Mesodermal cell (in vitro differentiated cells): Measurements from ENCODE around the gene OPHN1.
"Not testable (repeated sequence)": the region's sequence is repeated elsewhere in the genome, so short reads cannot be mapped to it uniquely, and the experiment has no call there.

Experiments
- H3K27ac ChIP-seq: 2 replicates; pipeline ENCODE4 v1.7.0; 2013; ENCODE audit warnings: mild to moderate bottlenecking, low read depth, low read length, moderate library complexity; ENCODE audit not compliant: severe bottlenecking
- H3K36me3 ChIP-seq: 2 replicates; pipeline ENCODE4 v1.7.1; 2013; ENCODE audit warnings: mild to moderate bottlenecking, low read length, moderate library complexity; ENCODE audit not compliant: control insufficient read depth, insufficient read depth
- H3K4me1 ChIP-seq: one replicate; pipeline ENCODE4 v1.7.1; 2013; ENCODE audit warnings: mild to moderate bottlenecking, low read length; ENCODE audit not compliant: insufficient read depth, control insufficient read depth, poor library complexity, severe bottlenecking
- H3K4me3 ChIP-seq: 2 replicates; pipeline ENCODE4 v1.7.0; 2013; ENCODE audit warnings: low read length, control low read depth, mild to moderate bottlenecking; ENCODE audit not compliant: insufficient read depth, poor library complexity, severe bottlenecking; ENCODE audit errors: extremely low read depth
- H3K9me3 ChIP-seq: 2 replicates; pipeline ENCODE4 v1.7.1; 2013; ENCODE audit warnings: mild to moderate bottlenecking, low read length, moderate library complexity; ENCODE audit not compliant: control insufficient read depth
- WGBS, 2 experiments: methylation state at CpG; one replicate each; pipeline ENCODE4 v1.1.5; 2013; ENCODE audit warnings: missing lambda C conversion rate in 2 of 2; ENCODE audit not compliant: insufficient coverage in 2 of 2; 5-methylcytosine and 5-hydroxymethylcytosine counted together

OPHN1 gene

GRCh38 chrX:68083510-68083909 is 349.8 kb downstream of the OPHN1 start:
- no peaks in the 10 kb centered on the region for H3K9me3 ChIP-seq
- H3K36me3 ChIP-seq, result no peaks in the 10 kb centered on the region
- no peak overlapping the region for H3K27ac ChIP-seq
- no peak overlapping the region for H3K4me3 ChIP-seq
- WGBS, 2 experiments, result no CpG with 5 or more reads among the region's 3 CpGs
- no peaks in the 10 kb centered on the region for H3K4me1 ChIP-seq

- Histone ChIP-seq H3K27ac (no peak overlapping the region), H3K4me3 (no peak overlapping the region), H3K36me3 (no peaks in the 10 kb centered on the region), H3K9me3 (no peaks in the 10 kb centered on the region), H3K4me1 (no peaks in the 10 kb centered on the region)
- WGBS, 2 experiments, result no CpG with 5 or more reads among the region's 1 CpG
Measured at GRCh38 chrX:68079961-68080360, 353.3 kb downstream of the OPHN1 start.

GRCh38 chrX:68078801-68079200 is 354.5 kb downstream of the OPHN1 start:
- not testable (repeated sequence) for H3K4me1 ChIP-seq, H3K4me3 ChIP-seq, H3K9me3 ChIP-seq, H3K36me3 ChIP-seq, H3K27ac ChIP-seq

GRCh38 chrX:68077378-68077777 is 355.9 kb downstream of the OPHN1 start:
- Histone ChIP-seq H3K36me3 (no peaks in the 10 kb centered on the region), H3K9me3 (no peaks in the 10 kb centered on the region), H3K4me1 (no peaks in the 10 kb centered on the region), H3K4me3 (no peak overlapping the region), H3K27ac (no peak overlapping the region)

- Histone ChIP-seq H3K4me3 (no peak overlapping the region), H3K4me1 (no peaks in the 10 kb centered on the region), H3K9me3 (no peaks in the 10 kb centered on the region), H3K27ac (no peak overlapping the region), H3K36me3 (no peaks in the 10 kb centered on the region)
Measured at GRCh38 chrX:68072041-68072440, 361.3 kb downstream of the OPHN1 start.

GRCh38 chrX:68070119-68070518 is 363.2 kb downstream of the OPHN1 start:
- H3K4me1 ChIP-seq, H3K9me3 ChIP-seq, H3K4me3 ChIP-seq, H3K27ac ChIP-seq, H3K36me3 ChIP-seq: not testable (repeated sequence)
- WGBS, 2 experiments, result no CpG with 5 or more reads among the region's 2 CpGs

- no peaks in the 10 kb centered on the region for H3K9me3 ChIP-seq
- WGBS, 2 experiments, result 88% methylated on average over 1 of the region's 4 CpGs; no CpG with 5 or more reads in 1 of the 2 experiments
- no peaks in the 10 kb centered on the region for H3K36me3 ChIP-seq
- no peaks in the 10 kb centered on the region for H3K4me1 ChIP-seq
- no peak overlapping the region for H3K27ac ChIP-seq
- no peak overlapping the region for H3K4me3 ChIP-seq
Measured at GRCh38 chrX:68061206-68061535, 372.1 kb downstream of the OPHN1 start.

GRCh38 chrX:68060506-68061205 is 372.6 kb downstream of the OPHN1 start:
- WGBS, 2 experiments, result 60% methylated on average over 1 of the region's 2 CpGs; no CpG with 5 or more reads in 1 of the 2 experiments
- H3K4me3 ChIP-seq, result no peak overlapping the region
- H3K4me1 ChIP-seq, result no peaks in the 10 kb centered on the region
- H3K9me3 ChIP-seq, result no peaks in the 10 kb centered on the region
- no peak overlapping the region for H3K27ac ChIP-seq
- no peaks in the 10 kb centered on the region for H3K36me3 ChIP-seq

- WGBS, 2 experiments, result no CpG with 5 or more reads among the region's 1 CpG
- H3K36me3 ChIP-seq, result no peaks in the 10 kb centered on the region
- H3K9me3 ChIP-seq, result no peaks in the 10 kb centered on the region
- no peak overlapping the region for H3K27ac ChIP-seq
- no peak overlapping the region for H3K4me3 ChIP-seq
- no peaks in the 10 kb centered on the region for H3K4me1 ChIP-seq
Measured at GRCh38 chrX:68059469-68059868, 373.8 kb downstream of the OPHN1 start.

- H3K27ac ChIP-seq, result no peak overlapping the region
- 100% methylated on average over 1 of the region's 3 CpGs; no CpG with 5 or more reads in 1 of the 2 experiments for WGBS, 2 experiments
- no peaks in the 10 kb centered on the region for H3K9me3 ChIP-seq
- no peak overlapping the region for H3K4me3 ChIP-seq
- no peaks in the 10 kb centered on the region for H3K36me3 ChIP-seq
- H3K4me1 ChIP-seq, result no peaks in the 10 kb centered on the region
Measured at GRCh38 chrX:68049466-68049865, 383.8 kb downstream of the OPHN1 start.

GRCh38 chrX:68048774-68049173 is 384.5 kb downstream of the OPHN1 start:
- no CpG with 5 or more reads among the region's 1 CpG for WGBS, 2 experiments
- Histone ChIP-seq H3K4me3 (no peak overlapping the region), H3K36me3 (no peaks in the 10 kb centered on the region), H3K4me1 (no peaks in the 10 kb centered on the region), H3K9me3 (no peaks in the 10 kb centered on the region), H3K27ac (no peak overlapping the region)
